Natural killer cell (primary cell): ENCODE data around the gene ZNF160. TPM values are rescaled to one million over a fixed set of nuclear protein-coding genes. Genes with fewer than 3 reads are reported as not detected.

Source experiments
- ATAC-seq, 3 donors: fragments of 150-1000 bp in 2 of 3; fragments of 200-7000 bp in 1 of 3; cut with Tn5 transposase; 1 replicate in 1 of 3; 2 replicates in 2 of 3; pipeline ENCODE4 v1.10.0; 2021; ENCODE audit warnings: mild to moderate bottlenecking in 2 of 3, moderate library complexity in 2 of 3
- DNase-seq, 2 donors: peaks; one replicate each; pipeline versions ENCODE4 v3.0.0 to v3.0.0-alpha.2; 2013 to 2021; ENCODE audit warnings: mixed read lengths in 1 of 2
- H3K27ac ChIP-seq: one replicate; pipeline ENCODE4 v1.5.1; 2013; ENCODE audit warnings: mild to moderate bottlenecking, low read length
- H3K27me3 ChIP-seq: one replicate; pipeline ENCODE4 v1.6.1; 2013; ENCODE audit warnings: low read length; ENCODE audit not compliant: control insufficient read depth, insufficient read depth
- H3K36me3 ChIP-seq: one replicate; pipeline ENCODE4 v1.6.1; 2013; ENCODE audit warnings: low read length; ENCODE audit not compliant: control insufficient read depth, insufficient read depth
- H3K4me1 ChIP-seq: one replicate; pipeline ENCODE4 v1.6.1; 2013; ENCODE audit warnings: low read length; ENCODE audit not compliant: control insufficient read depth, insufficient read depth
- H3K4me3 ChIP-seq: one replicate; pipeline ENCODE4 v1.5.1; 2013; ENCODE audit warnings: low read length
- H3K9me3 ChIP-seq: one replicate; pipeline ENCODE4 v1.6.1; 2013; ENCODE audit warnings: low read length; ENCODE audit not compliant: control insufficient read depth, insufficient read depth
- H3K27ac Mint-ChIP-seq, 2 donors: one replicate each; pipeline ENCODE4 v1.8.0; 2022; ENCODE audit warnings: mild to moderate bottlenecking in 2 of 2, mixed read lengths in 2 of 2, moderate library complexity in 1 of 2
- H3K27me3 Mint-ChIP-seq, 2 donors: one replicate each; pipeline ENCODE4 v1.8.0; 2022; ENCODE audit warnings: low read depth in 2 of 2, mixed read lengths in 2 of 2
- H3K36me3 Mint-ChIP-seq: one replicate; pipeline ENCODE4 v1.8.0; 2022; ENCODE audit warnings: mixed read lengths
- H3K4me1 Mint-ChIP-seq, 2 donors: one replicate each; pipeline ENCODE4 v1.8.0; 2022; ENCODE audit warnings: mixed read lengths in 2 of 2
- H3K4me3 Mint-ChIP-seq: one replicate; pipeline ENCODE4 v1.8.0; 2022; ENCODE audit warnings: mild to moderate bottlenecking, moderate library complexity, mixed read lengths
- H3K9me3 Mint-ChIP-seq, 2 donors: one replicate each; pipeline ENCODE4 v1.8.0; 2022; ENCODE audit warnings: mixed read lengths in 2 of 2
- CTCF ChIP-seq: fragments of 200-600 bp; IDR thresholded peaks from one replicate; pipeline ENCODE4 v1.8.0; 2022; ENCODE audit warnings: antibody characterized with exemption
- WGBS: methylation state at CpG from one replicate; pipeline ENCODE4 v1.1.7; 2013; ENCODE audit warnings: missing lambda C conversion rate; ENCODE audit not compliant: insufficient coverage; 5-methylcytosine and 5-hydroxymethylcytosine counted together
- intact Hi-C: fragments of 100-400 bp; cut with micrococcal nuclease; formaldehyde crosslinking; loops from one replicate; pipeline ENCODE4 v1.14.2; 2022
- total RNA-seq, 4 donors: library from RNA; stranded (reverse); fragments of 120-200 nt in 1 of 4; gene quantifications; one replicate each; pipeline versions ENCODE4 v1.2.3 to v1.2.4, GENCODE V29; 2013 to 2022

Gene ZNF160
- total RNA-seq, 3 donors from 2014 or later (not counting 1 experiment from before 2014, with no cell fraction given) = 43.9 to 54.9 (median 54.7) TPM

DNA sequence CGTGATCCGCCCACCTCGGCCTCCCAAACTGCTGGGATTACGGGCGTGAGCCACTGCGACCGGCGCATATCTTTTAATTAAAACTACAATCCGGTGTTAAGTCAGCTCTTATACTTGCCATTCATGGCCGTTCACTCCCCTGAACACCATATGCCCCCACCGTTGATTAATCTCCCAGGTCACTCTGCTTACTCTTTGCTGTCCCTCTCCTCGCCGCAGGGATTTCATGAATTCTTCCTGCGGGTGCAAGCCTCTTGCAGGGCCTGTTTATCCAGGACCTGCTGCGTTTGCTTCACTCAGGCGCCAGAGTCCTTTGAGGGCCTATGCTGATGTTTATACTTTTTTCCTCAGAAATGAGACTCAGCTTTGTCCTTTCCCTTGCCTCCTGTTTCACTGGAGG, 57.7 kb downstream of the ZNF160 start:
- Mint-ChIP-seq H3K27me3 (no peaks in the 10 kb centered on the region), H3K4me1 (no peaks in the 10 kb centered on the region), H3K27ac (no peak overlapping the region), H3K36me3 (no peaks in the 10 kb centered on the region), H3K4me3 (no peak overlapping the region), H3K9me3 (peaks cover 2 to 7% of the 10 kb centered on the region in 2 donors)
- ATAC-seq (no peak), DNase-seq (no peak)
- WGBS = 92% methylated on average over 16 of the region's 16 CpGs
- H3K9me3 ChIP-seq = peaks cover 39% of the 10 kb centered on the region
- intact Hi-C loops = no loop called here
- no peaks in the 10 kb centered on the region for H3K4me1 ChIP-seq
- H3K27ac ChIP-seq = no peak overlapping the region
- TF ChIP-seq CTCF = no peak
- H3K4me3 ChIP-seq = no peak overlapping the region
- H3K36me3 ChIP-seq = no peaks in the 10 kb centered on the region
- H3K27me3 ChIP-seq = no peaks in the 10 kb centered on the region

GRCh38 chr19:53041366-53041765, 61.9 kb downstream of the ZNF160 start:
- H3K27ac Mint-ChIP-seq = no peak overlapping the region
- no peaks in the 10 kb centered on the region for H3K27me3 ChIP-seq
- TF ChIP-seq CTCF = no peak

DNA sequence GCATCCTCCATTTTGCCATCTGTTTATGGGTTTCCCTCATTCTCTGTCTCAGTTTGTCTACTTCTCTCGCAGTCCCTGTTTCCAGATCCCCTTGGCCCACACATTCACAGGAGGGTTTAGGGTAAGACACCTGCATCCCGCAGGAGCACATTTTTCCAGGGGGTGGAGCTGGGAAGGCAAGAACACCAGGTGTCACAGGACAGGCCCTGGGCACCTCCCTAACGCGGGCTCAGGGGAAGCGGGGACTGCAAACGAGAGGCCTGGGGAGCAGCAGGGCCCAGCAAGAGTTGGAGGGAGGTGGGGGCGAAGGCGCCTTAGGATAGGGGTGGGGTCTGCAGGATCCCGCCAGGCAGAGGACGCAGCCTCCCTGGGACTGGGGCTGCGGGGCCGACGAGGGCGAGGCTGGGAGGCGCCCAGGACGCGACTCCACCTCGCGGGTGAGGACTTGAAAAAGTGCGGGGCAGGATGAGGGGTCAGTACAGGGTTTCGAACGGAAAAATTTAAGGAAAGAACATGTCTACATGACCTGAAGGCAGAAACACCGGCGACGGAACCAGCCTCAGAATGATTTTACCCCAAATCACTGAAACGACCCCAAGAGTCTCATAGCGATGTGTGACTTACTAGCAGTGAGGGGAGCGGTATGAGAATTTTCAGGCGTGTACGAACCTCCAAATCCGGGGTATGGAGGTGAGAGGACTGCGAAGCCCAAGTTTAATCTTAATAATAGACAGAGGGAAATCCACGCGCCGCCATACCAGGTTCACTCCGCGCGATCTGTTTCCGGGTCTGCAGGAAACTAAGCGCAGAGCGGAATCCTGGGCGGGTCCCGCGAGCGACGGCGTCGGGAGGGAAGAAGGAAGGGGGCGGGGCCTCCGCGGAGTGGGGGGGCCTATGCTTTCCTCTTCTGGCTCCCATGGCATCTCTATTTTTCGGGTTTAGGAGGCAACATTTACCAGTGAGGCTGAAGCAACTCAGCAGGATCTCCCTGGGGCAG, 65.8 kb downstream of the ZNF160 start:
- no peaks in the 10 kb centered on the region for H3K27me3 ChIP-seq
- peaks cover 0 to 8% of the 10 kb centered on the region in 2 donors for H3K27me3 Mint-ChIP-seq
- no peak overlapping the region for H3K4me3 ChIP-seq
- H3K36me3 ChIP-seq = no peaks in the 10 kb centered on the region
- TF ChIP-seq CTCF = no peak
- H3K4me1 Mint-ChIP-seq = peaks cover 0 to 8% of the 10 kb centered on the region in 2 donors
- intact Hi-C loops = no loop called here
- peaks cover 5% of the 10 kb centered on the region for H3K4me1 ChIP-seq
- ATAC-seq (peak in 2 of 3 donors; percentile 76 to 78), DNase-seq (peak in 1 of 2 donors; percentile 19)
- H3K9me3 ChIP-seq = peaks cover 36% of the 10 kb centered on the region
- H3K36me3 Mint-ChIP-seq = peaks cover 17% of the 10 kb centered on the region
- H3K27ac ChIP-seq = no peak overlapping the region
- peaks cover 11 to 18% of the 10 kb centered on the region in 2 donors for H3K9me3 Mint-ChIP-seq
- peak overlapping the region; percentile 74 for H3K4me3 Mint-ChIP-seq
- peak overlapping the region in 1 of 2 donors; percentile 69 for H3K27ac Mint-ChIP-seq
- 31% methylated on average over 51 of the region's 52 CpGs for WGBS

More at GRCh38 chr19:53041366-53041765, 61.9 kb downstream of the ZNF160 start:
- DNase-seq (no peak), ATAC-seq (no peak)
- Histone ChIP-seq H3K4me3 (no peak overlapping the region), H3K9me3 (peaks cover 36% of the 10 kb centered on the region), H3K4me1 (peaks cover 5% of the 10 kb centered on the region), H3K27ac (no peak overlapping the region), H3K36me3 (no peaks in the 10 kb centered on the region)
- no peak overlapping the region for H3K4me3 Mint-ChIP-seq
- H3K36me3 Mint-ChIP-seq = peaks cover 16% of the 10 kb centered on the region
- H3K27me3 Mint-ChIP-seq = peaks cover 0 to 6% of the 10 kb centered on the region in 2 donors
- intact Hi-C loops = no loop called here
- H3K9me3 Mint-ChIP-seq = peaks cover 6 to 13% of the 10 kb centered on the region in 2 donors
- 92% methylated on average over 1 of the region's 1 CpG for WGBS
- H3K4me1 Mint-ChIP-seq = peaks cover 0 to 8% of the 10 kb centered on the region in 2 donors
